SK-N-SH treated with all-trans-retinoic acid at 6 μM for 48 hours (cell line): Measurements from ENCODE around the gene GRIA4.

Experiments used
- ATAC-seq: fragments of 200-7000 bp; cut with Tn5 transposase; 3 replicates; pipeline ENCODE4 v1.9.1; 2020; ENCODE audit warnings: mild to moderate bottlenecking, moderate library complexity
- ARNTL ChIP-seq: fragments of 450-650 bp; formaldehyde crosslinking; IDR thresholded peaks from 2 replicates; pipeline ENCODE4 v1.5.0; 2020; ENCODE audit warnings: low read depth, mild to moderate bottlenecking, moderate library complexity, borderline replicate concordance
- BACH2 ChIP-seq: fragments of 250-450 bp; sonication (Bioruptor Pico); IDR thresholded peaks from 2 replicates; pipeline ENCODE4 v1.9.0; 2021; ENCODE audit warnings: mild to moderate bottlenecking, borderline replicate concordance
- CSDC2 ChIP-seq: fragments of 250-450 bp; sonication (Bioruptor Pico); IDR thresholded peaks from 2 replicates; pipeline ENCODE4 v1.5.0; 2020; ENCODE audit warnings: mild to moderate bottlenecking, moderate library complexity
- ESRRG ChIP-seq: fragments of 250-450 bp; sonication (Bioruptor Pico); IDR thresholded peaks from 2 replicates; pipeline ENCODE4 v1.6.1; 2021; ENCODE audit warnings: mild to moderate bottlenecking
- GLIS3 ChIP-seq: fragments of 250-450 bp; sonication (Bioruptor Pico); IDR thresholded peaks from 2 replicates; pipeline ENCODE4 v1.5.0; 2020; ENCODE audit warnings: mild to moderate bottlenecking, moderate library complexity
- ISL1 ChIP-seq: fragments of 250-450 bp; sonication (Bioruptor Pico); IDR thresholded peaks from 2 replicates; pipeline ENCODE4 v2.1.2; 2022; ENCODE audit warnings: mild to moderate bottlenecking, moderate library complexity
- OSR1 ChIP-seq: fragments of 250-450 bp; sonication (Bioruptor Pico); IDR thresholded peaks from 2 replicates; pipeline ENCODE4 v1.8.0; 2022; ENCODE audit warnings: moderate library complexity, mild to moderate bottlenecking, inconsistent platforms
- PPARA ChIP-seq: fragments of 250-450 bp; sonication (Bioruptor Pico); IDR thresholded peaks from 2 replicates; pipeline ENCODE4 v1.5.0; 2020; ENCODE audit warnings: mild to moderate bottlenecking, borderline replicate concordance
- RARB ChIP-seq: fragments of 250-450 bp; sonication (Bioruptor Pico); IDR thresholded peaks from 2 replicates; pipeline ENCODE4 v1.8.0; 2021; ENCODE audit warnings: mild to moderate bottlenecking, moderate library complexity
- SNAI2 ChIP-seq: fragments of 250-450 bp; sonication (Bioruptor Pico); IDR thresholded peaks from 2 replicates; pipeline ENCODE4 v1.5.0; 2020; ENCODE audit warnings: mild to moderate bottlenecking, moderate library complexity
- TCF4 ChIP-seq: fragments of 250-450 bp; sonication (Bioruptor Pico); IDR thresholded peaks from 2 replicates; pipeline ENCODE4 v1.8.0; 2021; ENCODE audit warnings: mild to moderate bottlenecking, moderate library complexity, borderline replicate concordance
- TOX ChIP-seq: fragments of 250-450 bp; sonication (Bioruptor Pico); IDR thresholded peaks from 2 replicates; pipeline ENCODE4 v1.8.0; 2021; ENCODE audit warnings: mild to moderate bottlenecking, moderate library complexity, borderline replicate concordance
- ZC3H10 ChIP-seq: fragments of 250-450 bp; sonication (Bioruptor Pico); IDR thresholded peaks from 2 replicates; pipeline ENCODE4 v1.5.1; 2021; ENCODE audit warnings: mild to moderate bottlenecking, moderate library complexity
- ZFP3 ChIP-seq: fragments of 250-450 bp; sonication (Bioruptor Pico); IDR thresholded peaks from 2 replicates; pipeline ENCODE4 v1.5.0; 2020; ENCODE audit warnings: mild to moderate bottlenecking, moderate library complexity
- ZFP30 ChIP-seq: fragments of 450-650 bp; formaldehyde crosslinking; IDR thresholded peaks from 2 replicates; pipeline ENCODE4 v1.5.0; 2022; ENCODE audit warnings: mild to moderate bottlenecking, moderate library complexity
- ZNF565 ChIP-seq: fragments of 450-650 bp; formaldehyde crosslinking; conservative IDR thresholded peaks from 2 replicates; pipeline ENCODE4 v1.5.0; 2020; ENCODE audit warnings: low read depth, mild to moderate bottlenecking, moderate library complexity
- ZNF70 ChIP-seq: fragments of 450-650 bp; formaldehyde crosslinking; IDR thresholded peaks from 2 replicates; pipeline ENCODE4 v1.5.0; 2020; ENCODE audit warnings: mild to moderate bottlenecking, moderate library complexity
- ZNF8 ChIP-seq: fragments of 450-650 bp; formaldehyde crosslinking; IDR thresholded peaks from 2 replicates; pipeline ENCODE4 v1.5.0; 2020; ENCODE audit warnings: mild to moderate bottlenecking, moderate library complexity
- TF ChIP-seq, protein P1 (sequence below): fragments of 250-450 bp; sonication (Bioruptor Pico); IDR thresholded peaks from 2 replicates; pipeline ENCODE4 v1.8.0; 2021; ENCODE audit warnings: low read depth, mild to moderate bottlenecking, moderate library complexity, borderline replicate concordance
- TF ChIP-seq, protein P2 (sequence below): fragments of 250-450 bp; sonication (Bioruptor Pico); IDR thresholded peaks from 2 replicates; pipeline ENCODE4 v1.5.1; 2021; ENCODE audit warnings: mild to moderate bottlenecking, moderate library complexity
- TF ChIP-seq, protein P3 (sequence below): fragments of 250-450 bp; sonication (Bioruptor Pico); IDR thresholded peaks from 2 replicates; pipeline ENCODE4 v1.5.0; 2020; ENCODE audit warnings: mild to moderate bottlenecking, moderate library complexity
- TF ChIP-seq, protein P4 (sequence below): fragments of 250-450 bp; sonication (Bioruptor Pico); IDR thresholded peaks from 2 replicates; pipeline ENCODE4 v1.8.0; 2020; ENCODE audit warnings: mild to moderate bottlenecking, moderate library complexity, borderline replicate concordance
- TF ChIP-seq, protein P5 (sequence below): fragments of 250-450 bp; sonication (Bioruptor Pico); IDR thresholded peaks from 2 replicates; pipeline ENCODE4 v1.5.1; 2020; ENCODE audit warnings: low read depth, mild to moderate bottlenecking, moderate library complexity

Gene GRIA4

DNA sequence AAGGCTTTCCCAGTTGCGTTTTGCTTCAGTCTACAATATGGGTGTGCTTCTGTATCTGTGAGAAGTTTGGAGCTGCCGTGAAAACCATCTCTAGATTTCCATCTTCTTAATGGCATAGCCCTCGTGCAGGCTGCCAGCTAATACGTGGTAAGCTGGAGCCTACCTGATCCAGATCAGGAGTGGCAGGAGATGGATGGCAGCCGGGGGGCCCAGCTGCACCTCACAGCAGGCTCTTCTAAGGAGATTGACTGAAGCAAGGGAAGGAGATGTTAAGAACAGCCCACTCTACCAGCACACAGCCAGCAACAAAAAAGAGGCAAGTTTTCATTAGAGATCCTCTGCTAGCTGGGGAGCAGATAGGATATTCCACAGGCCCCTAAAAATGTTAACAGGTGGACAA lies 296.6 kb downstream of the GRIA4 start:
- TF ChIP-seq, protein P1, sequence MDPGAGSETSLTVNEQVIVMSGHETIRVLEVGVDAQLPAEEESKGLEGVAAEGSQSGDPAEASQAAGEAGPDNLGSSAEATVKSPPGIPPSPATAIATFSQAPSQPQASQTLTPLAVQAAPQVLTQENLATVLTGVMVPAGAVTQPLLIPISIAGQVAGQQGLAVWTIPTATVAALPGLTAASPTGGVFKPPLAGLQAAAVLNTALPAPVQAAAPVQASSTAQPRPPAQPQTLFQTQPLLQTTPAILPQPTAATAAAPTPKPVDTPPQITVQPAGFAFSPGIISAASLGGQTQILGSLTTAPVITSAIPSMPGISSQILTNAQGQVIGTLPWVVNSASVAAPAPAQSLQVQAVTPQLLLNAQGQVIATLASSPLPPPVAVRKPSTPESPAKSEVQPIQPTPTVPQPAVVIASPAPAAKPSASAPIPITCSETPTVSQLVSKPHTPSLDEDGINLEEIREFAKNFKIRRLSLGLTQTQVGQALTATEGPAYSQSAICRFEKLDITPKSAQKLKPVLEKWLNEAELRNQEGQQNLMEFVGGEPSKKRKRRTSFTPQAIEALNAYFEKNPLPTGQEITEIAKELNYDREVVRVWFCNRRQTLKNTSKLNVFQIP (CRISPR knock-in tag) = no peak
- TF ChIP-seq ZNF8 (CRISPR knock-in tag) (no peak), OSR1 (CRISPR knock-in tag) (no peak), ZNF70 (CRISPR knock-in tag) (no peak), BACH2 (CRISPR knock-in tag) (no peak), ARNTL (CRISPR knock-in tag) (no peak), ZFP30 (no peak), PPARA (CRISPR knock-in tag) (no peak), ZC3H10 (no peak), SNAI2 (CRISPR knock-in tag) (no peak), GLIS3 (CRISPR knock-in tag) (no peak), TCF4 (CRISPR knock-in tag) (no peak), TOX (CRISPR knock-in tag) (no peak), ZFP3 (CRISPR knock-in tag) (no peak), RARB (no peak)
- TF ChIP-seq, protein P2, sequence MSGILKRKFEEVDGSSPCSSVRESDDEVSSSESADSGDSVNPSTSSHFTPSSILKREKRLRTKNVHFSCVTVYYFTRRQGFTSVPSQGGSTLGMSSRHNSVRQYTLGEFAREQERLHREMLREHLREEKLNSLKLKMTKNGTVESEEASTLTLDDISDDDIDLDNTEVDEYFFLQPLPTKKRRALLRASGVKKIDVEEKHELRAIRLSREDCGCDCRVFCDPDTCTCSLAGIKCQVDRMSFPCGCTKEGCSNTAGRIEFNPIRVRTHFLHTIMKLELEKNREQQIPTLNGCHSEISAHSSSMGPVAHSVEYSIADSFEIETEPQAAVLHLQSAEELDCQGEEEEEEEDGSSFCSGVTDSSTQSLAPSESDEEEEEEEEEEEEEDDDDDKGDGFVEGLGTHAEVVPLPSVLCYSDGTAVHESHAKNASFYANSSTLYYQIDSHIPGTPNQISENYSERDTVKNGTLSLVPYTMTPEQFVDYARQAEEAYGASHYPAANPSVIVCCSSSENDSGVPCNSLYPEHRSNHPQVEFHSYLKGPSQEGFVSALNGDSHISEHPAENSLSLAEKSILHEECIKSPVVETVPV (CRISPR knock-in tag) = no peak
- TF ChIP-seq, protein P3, sequence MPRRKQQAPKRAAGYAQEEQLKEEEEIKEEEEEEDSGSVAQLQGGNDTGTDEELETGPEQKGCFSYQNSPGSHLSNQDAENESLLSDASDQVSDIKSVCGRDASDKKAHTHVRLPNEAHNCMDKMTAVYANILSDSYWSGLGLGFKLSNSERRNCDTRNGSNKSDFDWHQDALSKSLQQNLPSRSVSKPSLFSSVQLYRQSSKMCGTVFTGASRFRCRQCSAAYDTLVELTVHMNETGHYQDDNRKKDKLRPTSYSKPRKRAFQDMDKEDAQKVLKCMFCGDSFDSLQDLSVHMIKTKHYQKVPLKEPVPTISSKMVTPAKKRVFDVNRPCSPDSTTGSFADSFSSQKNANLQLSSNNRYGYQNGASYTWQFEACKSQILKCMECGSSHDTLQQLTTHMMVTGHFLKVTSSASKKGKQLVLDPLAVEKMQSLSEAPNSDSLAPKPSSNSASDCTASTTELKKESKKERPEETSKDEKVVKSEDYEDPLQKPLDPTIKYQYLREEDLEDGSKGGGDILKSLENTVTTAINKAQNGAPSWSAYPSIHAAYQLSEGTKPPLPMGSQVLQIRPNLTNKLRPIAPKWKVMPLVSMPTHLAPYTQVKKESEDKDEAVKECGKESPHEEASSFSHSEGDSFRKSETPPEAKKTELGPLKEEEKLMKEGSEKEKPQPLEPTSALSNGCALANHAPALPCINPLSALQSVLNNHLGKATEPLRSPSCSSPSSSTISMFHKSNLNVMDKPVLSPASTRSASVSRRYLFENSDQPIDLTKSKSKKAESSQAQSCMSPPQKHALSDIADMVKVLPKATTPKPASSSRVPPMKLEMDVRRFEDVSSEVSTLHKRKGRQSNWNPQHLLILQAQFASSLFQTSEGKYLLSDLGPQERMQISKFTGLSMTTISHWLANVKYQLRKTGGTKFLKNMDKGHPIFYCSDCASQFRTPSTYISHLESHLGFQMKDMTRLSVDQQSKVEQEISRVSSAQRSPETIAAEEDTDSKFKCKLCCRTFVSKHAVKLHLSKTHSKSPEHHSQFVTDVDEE (CRISPR knock-in tag) = no peak
- ATAC-seq = no peak

DNA sequence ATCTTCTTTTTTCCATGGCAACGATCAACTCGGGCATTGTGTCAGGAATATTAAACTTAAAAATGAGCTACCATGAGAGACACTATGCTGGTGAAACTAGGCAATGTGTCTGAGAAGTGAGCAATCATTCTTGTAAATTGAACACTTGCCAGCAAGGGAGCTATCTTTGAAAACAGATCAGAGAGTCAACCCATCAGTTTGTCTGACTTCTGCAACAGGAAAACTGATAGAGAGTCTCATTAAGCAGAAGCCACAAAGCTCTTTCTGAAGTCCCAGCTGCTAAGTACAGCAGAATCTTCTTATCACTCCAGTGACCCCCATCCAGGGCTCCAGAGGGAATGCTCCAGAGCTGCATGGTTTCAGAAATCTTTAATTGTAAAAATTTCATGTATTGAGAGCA lies 297.4 kb downstream of the GRIA4 start:
- TF ChIP-seq RARB (no peak), SNAI2 (CRISPR knock-in tag) (no peak), ZNF70 (CRISPR knock-in tag) (no peak), CSDC2 (CRISPR knock-in tag) (no peak), ZNF565 (CRISPR knock-in tag) (no peak), TCF4 (CRISPR knock-in tag) (no peak), ZFP30 (no peak), GLIS3 (CRISPR knock-in tag) (no peak), TOX (CRISPR knock-in tag) (no peak), PPARA (CRISPR knock-in tag) (no peak), ZNF8 (CRISPR knock-in tag) (no peak), ESRRG (CRISPR knock-in tag) (no peak), ISL1 (CRISPR knock-in tag) (no peak)
- TF ChIP-seq, protein P2 (CRISPR knock-in tag) = no peak
- TF ChIP-seq, protein P4, sequence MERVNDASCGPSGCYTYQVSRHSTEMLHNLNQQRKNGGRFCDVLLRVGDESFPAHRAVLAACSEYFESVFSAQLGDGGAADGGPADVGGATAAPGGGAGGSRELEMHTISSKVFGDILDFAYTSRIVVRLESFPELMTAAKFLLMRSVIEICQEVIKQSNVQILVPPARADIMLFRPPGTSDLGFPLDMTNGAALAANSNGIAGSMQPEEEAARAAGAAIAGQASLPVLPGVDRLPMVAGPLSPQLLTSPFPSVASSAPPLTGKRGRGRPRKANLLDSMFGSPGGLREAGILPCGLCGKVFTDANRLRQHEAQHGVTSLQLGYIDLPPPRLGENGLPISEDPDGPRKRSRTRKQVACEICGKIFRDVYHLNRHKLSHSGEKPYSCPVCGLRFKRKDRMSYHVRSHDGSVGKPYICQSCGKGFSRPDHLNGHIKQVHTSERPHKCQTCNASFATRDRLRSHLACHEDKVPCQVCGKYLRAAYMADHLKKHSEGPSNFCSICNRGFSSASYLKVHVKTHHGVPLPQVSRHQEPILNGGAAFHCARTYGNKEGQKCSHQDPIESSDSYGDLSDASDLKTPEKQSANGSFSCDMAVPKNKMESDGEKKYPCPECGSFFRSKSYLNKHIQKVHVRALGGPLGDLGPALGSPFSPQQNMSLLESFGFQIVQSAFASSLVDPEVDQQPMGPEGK (CRISPR knock-in tag) = no peak
- TF ChIP-seq, protein P3 (CRISPR knock-in tag) = no peak
- TF ChIP-seq, protein P5, sequence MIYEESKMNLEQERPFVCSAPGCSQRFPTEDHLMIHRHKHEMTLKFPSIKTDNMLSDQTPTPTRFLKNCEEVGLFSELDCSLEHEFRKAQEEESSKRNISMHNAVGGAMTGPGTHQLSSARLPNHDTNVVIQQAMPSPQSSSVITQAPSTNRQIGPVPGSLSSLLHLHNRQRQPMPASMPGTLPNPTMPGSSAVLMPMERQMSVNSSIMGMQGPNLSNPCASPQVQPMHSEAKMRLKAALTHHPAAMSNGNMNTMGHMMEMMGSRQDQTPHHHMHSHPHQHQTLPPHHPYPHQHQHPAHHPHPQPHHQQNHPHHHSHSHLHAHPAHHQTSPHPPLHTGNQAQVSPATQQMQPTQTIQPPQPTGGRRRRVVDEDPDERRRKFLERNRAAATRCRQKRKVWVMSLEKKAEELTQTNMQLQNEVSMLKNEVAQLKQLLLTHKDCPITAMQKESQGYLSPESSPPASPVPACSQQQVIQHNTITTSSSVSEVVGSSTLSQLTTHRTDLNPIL = no peak
- ATAC-seq = no peak
